OCI-LY3 (cell line): ENCODE results near the gene WDR59.
"Not testable (repeated sequence)": the region's sequence is repeated elsewhere in the genome, so short reads cannot be mapped to it uniquely, and the experiment has no call there.

Source experiments
- H2AFZ ChIP-seq: fragments of 200-600, 300-600 bp; shearing (Covaris generic); 2 replicates; pipeline ENCODE4 v1.6.0; 2014; ENCODE audit warnings: antibody characterized with exemption, low read depth, low read length
- H3K27ac ChIP-seq: fragments of 200-600, 300-600 bp; sonication (generic); 2 replicates; pipeline ENCODE4 v1.5.1; 2014; ENCODE audit warnings: mild to moderate bottlenecking, low read length, moderate library complexity, mixed read lengths
- H3K27me3 ChIP-seq: fragments of 200-600, 300-600 bp; sonication (generic); 2 replicates; pipeline ENCODE4 v1.6.1; 2014; ENCODE audit warnings: low read depth, low read length, mixed read lengths
- H3K36me3 ChIP-seq: fragments of 200-600, 300-600 bp; sonication (generic); replicated peaks from 2 replicates; pipeline ENCODE3; 2014; ENCODE audit warnings: low read depth, low read length, mixed read lengths
- H3K4me1 ChIP-seq: fragments of 300-600, 200-600 bp; sonication (generic); 2 replicates; pipeline ENCODE4 v1.6.1; 2014; ENCODE audit warnings: low read length, mixed read lengths
- H3K4me2 ChIP-seq: fragments of 200-600, 300-600 bp; sonication (generic); 2 replicates; pipeline ENCODE4 v1.6.1; 2014; ENCODE audit warnings: low read length, mixed read lengths
- H3K4me3 ChIP-seq: fragments of 300-600, 200-600 bp; sonication (generic); 2 replicates; pipeline ENCODE4 v1.5.1; 2014; ENCODE audit warnings: antibody characterized with exemption, mild to moderate bottlenecking, low read length, moderate library complexity
- H3K79me2 ChIP-seq: fragments of 300-600, 200-600 bp; shearing (Covaris generic); 2 replicates; pipeline ENCODE4 v1.6.1; 2014; ENCODE audit warnings: mild to moderate bottlenecking, low read length, mixed read lengths
- H3K9ac ChIP-seq: fragments of 300-600, 200-600 bp; shearing (Covaris generic); 2 replicates; pipeline ENCODE4 v1.6.0; 2014; ENCODE audit warnings: mild to moderate bottlenecking, low read length, moderate library complexity
- H3K9me3 ChIP-seq: fragments of 200-600, 300-600 bp; shearing (Covaris generic); 2 replicates; pipeline ENCODE4 v1.6.1; 2014; ENCODE audit warnings: low read length, mixed read lengths; ENCODE audit not compliant: insufficient read depth
- H4K20me1 ChIP-seq: fragments of 200-600, 300-600 bp; sonication (generic); 2 replicates; pipeline ENCODE4 v1.6.1; 2016; ENCODE audit warnings: low read length, mixed read lengths; ENCODE audit not compliant: insufficient read depth
- CTCF ChIP-seq: fragments of 200-600, 300-600 bp; sonication (generic); IDR thresholded peaks from 2 replicates; pipeline ENCODE4 v1.5.1; 2014; ENCODE audit warnings: antibody characterized with exemption, low read length, low read depth
- EZH2phosphoT487 ChIP-seq: fragments of 200-600 bp; shearing (Covaris generic); IDR thresholded peaks from 2 replicates; pipeline ENCODE4 v1.6.1; 2018; ENCODE audit warnings: antibody characterized with exemption, mixed run types, low read depth

The WDR59 gene

GRCh38 chr16:74923766-74924460 is 61.0 kb downstream of the WDR59 start:
- no peak overlapping the region for H3K9ac ChIP-seq
- TF ChIP-seq CTCF, result no peak
- TF ChIP-seq EZH2phosphoT487, result no peak
- H3K36me3 ChIP-seq, result peaks cover 12% of the 10 kb centered on the region

GRCh38 chr16:74922150-74923138 is 62.5 kb downstream of the WDR59 start:
- Histone ChIP-seq H3K9ac (no peak overlapping the region), H3K36me3 (peaks cover 18% of the 10 kb centered on the region)

More at GRCh38 chr16:74923766-74924460, 61.0 kb downstream of the WDR59 start:
- no peaks in the 10 kb centered on the region for H3K4me1 ChIP-seq
- H2AFZ ChIP-seq, result no peak overlapping the region
- H3K4me3 ChIP-seq, result no peak overlapping the region
- no peaks in the 10 kb centered on the region for H3K27me3 ChIP-seq
- H4K20me1 ChIP-seq, result no peaks in the 10 kb centered on the region
- H3K9me3 ChIP-seq, result no peaks in the 10 kb centered on the region
- H3K4me2 ChIP-seq, result no peak overlapping the region
- no peaks in the 10 kb centered on the region for H3K79me2 ChIP-seq
- no peak overlapping the region for H3K27ac ChIP-seq

GRCh38 chr16:74921051-74921450 is 63.9 kb downstream of the WDR59 start:
- no peak overlapping the region for H3K4me2 ChIP-seq
- no peaks in the 10 kb centered on the region for H3K9me3 ChIP-seq
- no peaks in the 10 kb centered on the region for H3K79me2 ChIP-seq
- no peaks in the 10 kb centered on the region for H3K4me1 ChIP-seq
- H3K27ac ChIP-seq, result no peak overlapping the region
- H2AFZ ChIP-seq, result no peak overlapping the region
- H3K36me3 ChIP-seq, result peaks cover 26% of the 10 kb centered on the region
- no peak overlapping the region for H3K4me3 ChIP-seq
- no peaks in the 10 kb centered on the region for H4K20me1 ChIP-seq
- TF ChIP-seq EZH2phosphoT487, result no peak
- no peak for TF ChIP-seq CTCF
- H3K9ac ChIP-seq, result no peak overlapping the region
- no peaks in the 10 kb centered on the region for H3K27me3 ChIP-seq

More at GRCh38 chr16:74922150-74923138, 62.5 kb downstream of the WDR59 start:
- Histone ChIP-seq H4K20me1 (no peaks in the 10 kb centered on the region), H3K27me3 (no peaks in the 10 kb centered on the region), H3K27ac (no peak overlapping the region), H3K4me2 (no peak overlapping the region), H3K79me2 (no peaks in the 10 kb centered on the region), H2AFZ (no peak overlapping the region), H3K4me3 (no peak overlapping the region), H3K4me1 (no peaks in the 10 kb centered on the region), H3K9me3 (no peaks in the 10 kb centered on the region)
- TF ChIP-seq EZH2phosphoT487 (no peak), CTCF (no peak)

GRCh38 chr16:74909665-74910064 is 75.3 kb downstream of the WDR59 start:
- H3K36me3 ChIP-seq, result peaks cover 62% of the 10 kb centered on the region

GRCh38 chr16:74908759-74909158 is 76.2 kb downstream of the WDR59 start:
- H4K20me1 ChIP-seq, H3K27ac ChIP-seq, H3K9ac ChIP-seq, H3K27me3 ChIP-seq, H3K4me1 ChIP-seq, H3K4me3 ChIP-seq, H3K4me2 ChIP-seq, H3K79me2 ChIP-seq, H2AFZ ChIP-seq: not testable (repeated sequence)
- H3K36me3 ChIP-seq, result peaks cover 57% of the 10 kb centered on the region
- peaks cover 12% of the 10 kb centered on the region; the same call in 1 of the 2 replicates for H3K9me3 ChIP-seq

More at GRCh38 chr16:74909665-74910064, 75.3 kb downstream of the WDR59 start:
- Histone ChIP-seq H3K4me1 (no peaks in the 10 kb centered on the region), H3K27me3 (no peaks in the 10 kb centered on the region), H3K9ac (no peak overlapping the region), H3K4me2 (no peak overlapping the region), H3K27ac (no peak overlapping the region), H3K79me2 (no peaks in the 10 kb centered on the region), H4K20me1 (no peaks in the 10 kb centered on the region), H3K9me3 (peaks cover 12% of the 10 kb centered on the region; the same call in 1 of the 2 replicates), H3K4me3 (no peak overlapping the region), H2AFZ (no peak overlapping the region)
- TF ChIP-seq EZH2phosphoT487 (no peak), CTCF (no peak)
